K562 (cell line): ENCODE results near the gene MALAT1. TPM values are rescaled to one million over a fixed set of nuclear protein-coding genes. Genes with fewer than 3 reads are reported as not detected.

ENCODE experiments used
- DMBX1 ChIP-seq: fragments of 250-450 bp; sonication (Bioruptor Pico); IDR thresholded peaks from 2 replicates; pipeline ENCODE4 v1.8.0; 2022; ENCODE audit warnings: inconsistent platforms, mild to moderate bottlenecking, moderate library complexity, borderline replicate concordance
- ETV5 ChIP-seq: sonication (generic); formaldehyde crosslinking; IDR thresholded peaks from 2 replicates; pipeline ENCODE4 v1.4.0; 2020; ENCODE audit warnings: low read depth, mild to moderate bottlenecking, missing genetic modification reagents
- IFI16 ChIP-seq: fragments of 250-450 bp; sonication (Bioruptor Pico); IDR thresholded peaks from 2 replicates; pipeline ENCODE4 v2.1.2; 2022; ENCODE audit warnings: mild to moderate bottlenecking, inconsistent platforms
- PCBP1 ChIP-seq: fragments of 200-400 bp; formaldehyde crosslinking; IDR thresholded peaks from 2 replicates; pipeline ENCODE4 v1.6.1; 2018; ENCODE audit warnings: mild to moderate bottlenecking, low read depth, low read length; ENCODE audit not compliant: poor library complexity, severe bottlenecking
- PRPF4 ChIP-seq: fragments of 200-400 bp; formaldehyde crosslinking; IDR thresholded peaks from one replicate; pipeline ENCODE4 v1.6.1; 2017; ENCODE audit warnings: low read length, low read depth, mild to moderate bottlenecking; ENCODE audit not compliant: insufficient read depth, poor library complexity, severe bottlenecking
- RBM22 ChIP-seq: fragments of 200-400 bp; formaldehyde crosslinking; IDR thresholded peaks from 2 replicates; pipeline ENCODE4 v1.6.1; 2018; ENCODE audit warnings: low read length, low read depth; ENCODE audit not compliant: poor library complexity, severe bottlenecking
- ZNF140 ChIP-seq: fragments of 250-450 bp; sonication (Bioruptor Pico); IDR thresholded peaks from 2 replicates; pipeline ENCODE4 v1.8.0; 2021; ENCODE audit warnings: moderate library complexity, mild to moderate bottlenecking, inconsistent platforms
- ZNF165 ChIP-seq: fragments of 250-450 bp; sonication (Bioruptor Pico); IDR thresholded peaks from 2 replicates; pipeline ENCODE4 v1.4.0; 2020; ENCODE audit warnings: borderline replicate concordance
- ZNF354B ChIP-seq: fragments of 250-450 bp; sonication (Bioruptor Pico); IDR thresholded peaks from 2 replicates; pipeline ENCODE4 v1.4.0; 2020
- ZSCAN32 ChIP-seq: fragments of 450-650 bp; formaldehyde crosslinking; IDR thresholded peaks from 2 replicates; pipeline ENCODE4 v1.4.0; 2020; ENCODE audit warnings: mild to moderate bottlenecking, moderate library complexity
- polyA plus RNA-seq, 8 experiments: library from polyadenylated mRNA; depleted of rRNA in 4 of 8; stranded (reverse) in 5 of 8; unstranded in 3 of 8; fragments of >200 nt; fragmentation: Nextera tagmentation in 2 of 8; fragmentation: Illumina TruSeq in 1 of 8; extraction: Ambion mirVana in 2 of 8; extraction: Trizol in 1 of 8; gene quantifications; 2 replicates each; pipeline versions ENCODE4 v1.2.1 to v1.2.3, GENCODE V29; 2011 to 2014; ENCODE audit warnings: inconsistent platforms in 1 of 8, missing spikeins in 1 of 8
- total RNA-seq, 7 experiments: library from RNA; depleted of rRNA in 6 of 7; stranded (reverse); fragments of >200 nt in 6 of 7; fragmentation: Illumina TruSeq in 2 of 7; extraction: Trizol in 2 of 7; gene quantifications; 2 replicates each; pipeline versions ENCODE4 v1.2.1 to v1.2.3, GENCODE V29; 2011 to 2021; ENCODE audit warnings: low replicate concordance in 1 of 7
- TF ChIP-seq, protein P1 (sequence below): fragments of 450-650 bp; formaldehyde crosslinking; IDR thresholded peaks from 2 replicates; pipeline ENCODE4 v1.4.0; 2020; ENCODE audit warnings: mild to moderate bottlenecking, moderate library complexity
- TF ChIP-seq, protein P2 (sequence below): fragments of 200-400 bp; formaldehyde crosslinking; IDR thresholded peaks from 2 replicates; pipeline ENCODE4 v1.6.1; 2017; ENCODE audit warnings: mild to moderate bottlenecking, low read depth, low read length, moderate library complexity
- TF ChIP-seq, protein P3 (sequence below): sonication (generic); formaldehyde crosslinking; IDR thresholded peaks from 2 replicates; pipeline ENCODE4 v1.8.1; 2023; ENCODE audit warnings: mild to moderate bottlenecking, missing genetic modification reagents
- TF ChIP-seq, protein P4 (sequence below): sonication (generic); formaldehyde crosslinking; IDR thresholded peaks from 2 replicates; pipeline ENCODE4 v1.8.1; 2023; ENCODE audit warnings: mild to moderate bottlenecking, missing genetic modification reagents
- TF ChIP-seq, protein P5 (sequence below), 2 experiments: fragments of 450-650 bp; conservative IDR thresholded peaks; 2 replicates each; pipeline ENCODE4 v1.6.1; 2017; ENCODE audit warnings: mild to moderate bottlenecking in 2 of 2, moderate library complexity in 2 of 2

The MALAT1 gene
- total and polyA plus RNA-seq, 9 of the 15 experiments (the other 6 are each of a cell fraction or from before 2014, with no cell fraction given), result 363 to 8,715 (median 2,351) TPM

DNA sequence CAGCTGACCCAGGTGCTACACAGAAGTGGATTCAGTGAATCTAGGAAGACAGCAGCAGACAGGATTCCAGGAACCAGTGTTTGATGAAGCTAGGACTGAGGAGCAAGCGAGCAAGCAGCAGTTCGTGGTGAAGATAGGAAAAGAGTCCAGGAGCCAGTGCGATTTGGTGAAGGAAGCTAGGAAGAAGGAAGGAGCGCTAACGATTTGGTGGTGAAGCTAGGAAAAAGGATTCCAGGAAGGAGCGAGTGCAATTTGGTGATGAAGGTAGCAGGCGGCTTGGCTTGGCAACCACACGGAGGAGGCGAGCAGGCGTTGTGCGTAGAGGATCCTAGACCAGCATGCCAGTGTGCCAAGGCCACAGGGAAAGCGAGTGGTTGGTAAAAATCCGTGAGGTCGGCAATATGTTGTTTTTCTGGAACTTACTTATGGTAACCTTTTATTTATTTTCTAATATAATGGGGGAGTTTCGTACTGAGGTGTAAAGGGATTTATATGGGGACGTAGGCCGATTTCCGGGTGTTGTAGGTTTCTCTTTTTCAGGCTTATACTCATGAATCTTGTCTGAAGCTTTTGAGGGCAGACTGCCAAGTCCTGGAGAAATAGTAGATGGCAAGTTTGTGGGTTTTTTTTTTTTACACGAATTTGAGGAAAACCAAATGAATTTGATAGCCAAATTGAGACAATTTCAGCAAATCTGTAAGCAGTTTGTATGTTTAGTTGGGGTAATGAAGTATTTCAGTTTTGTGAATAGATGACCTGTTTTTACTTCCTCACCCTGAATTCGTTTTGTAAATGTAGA, 1.7 kb downstream of the MALAT1 start (continued):
- TF ChIP-seq, protein P1, sequence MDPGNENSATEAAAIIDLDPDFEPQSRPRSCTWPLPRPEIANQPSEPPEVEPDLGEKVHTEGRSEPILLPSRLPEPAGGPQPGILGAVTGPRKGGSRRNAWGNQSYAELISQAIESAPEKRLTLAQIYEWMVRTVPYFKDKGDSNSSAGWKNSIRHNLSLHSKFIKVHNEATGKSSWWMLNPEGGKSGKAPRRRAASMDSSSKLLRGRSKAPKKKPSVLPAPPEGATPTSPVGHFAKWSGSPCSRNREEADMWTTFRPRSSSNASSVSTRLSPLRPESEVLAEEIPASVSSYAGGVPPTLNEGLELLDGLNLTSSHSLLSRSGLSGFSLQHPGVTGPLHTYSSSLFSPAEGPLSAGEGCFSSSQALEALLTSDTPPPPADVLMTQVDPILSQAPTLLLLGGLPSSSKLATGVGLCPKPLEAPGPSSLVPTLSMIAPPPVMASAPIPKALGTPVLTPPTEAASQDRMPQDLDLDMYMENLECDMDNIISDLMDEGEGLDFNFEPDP (CRISPR knock-in tag), result 0 out of 2 replicates have a peak, but pooled peaks have one; percentile 59
- TF ChIP-seq, protein P2, sequence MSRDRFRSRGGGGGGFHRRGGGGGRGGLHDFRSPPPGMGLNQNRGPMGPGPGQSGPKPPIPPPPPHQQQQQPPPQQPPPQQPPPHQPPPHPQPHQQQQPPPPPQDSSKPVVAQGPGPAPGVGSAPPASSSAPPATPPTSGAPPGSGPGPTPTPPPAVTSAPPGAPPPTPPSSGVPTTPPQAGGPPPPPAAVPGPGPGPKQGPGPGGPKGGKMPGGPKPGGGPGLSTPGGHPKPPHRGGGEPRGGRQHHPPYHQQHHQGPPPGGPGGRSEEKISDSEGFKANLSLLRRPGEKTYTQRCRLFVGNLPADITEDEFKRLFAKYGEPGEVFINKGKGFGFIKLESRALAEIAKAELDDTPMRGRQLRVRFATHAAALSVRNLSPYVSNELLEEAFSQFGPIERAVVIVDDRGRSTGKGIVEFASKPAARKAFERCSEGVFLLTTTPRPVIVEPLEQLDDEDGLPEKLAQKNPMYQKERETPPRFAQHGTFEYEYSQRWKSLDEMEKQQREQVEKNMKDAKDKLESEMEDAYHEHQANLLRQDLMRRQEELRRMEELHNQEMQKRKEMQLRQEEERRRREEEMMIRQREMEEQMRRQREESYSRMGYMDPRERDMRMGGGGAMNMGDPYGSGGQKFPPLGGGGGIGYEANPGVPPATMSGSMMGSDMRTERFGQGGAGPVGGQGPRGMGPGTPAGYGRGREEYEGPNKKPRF, result no peak
- TF ChIP-seq ZNF354B (CRISPR knock-in tag) (peak; percentile 20), ETV5 (0 out of 2 replicates have a peak, but pooled peaks have one; percentile 64), ZSCAN32 (CRISPR knock-in tag) (0 out of 2 replicates have a peak, but pooled peaks have one; percentile 11), ZNF140 (0 out of 2 replicates have a peak, but pooled peaks have one; percentile 35), PCBP1 (peak; percentile 55), DMBX1 (peak; percentile 65; the same call in 1 of the 2 replicates), ZNF165 (no peak), PRPF4 (peak; percentile 84), IFI16 (no peak), RBM22 (peak; percentile 99)
- TF ChIP-seq, protein P3, sequence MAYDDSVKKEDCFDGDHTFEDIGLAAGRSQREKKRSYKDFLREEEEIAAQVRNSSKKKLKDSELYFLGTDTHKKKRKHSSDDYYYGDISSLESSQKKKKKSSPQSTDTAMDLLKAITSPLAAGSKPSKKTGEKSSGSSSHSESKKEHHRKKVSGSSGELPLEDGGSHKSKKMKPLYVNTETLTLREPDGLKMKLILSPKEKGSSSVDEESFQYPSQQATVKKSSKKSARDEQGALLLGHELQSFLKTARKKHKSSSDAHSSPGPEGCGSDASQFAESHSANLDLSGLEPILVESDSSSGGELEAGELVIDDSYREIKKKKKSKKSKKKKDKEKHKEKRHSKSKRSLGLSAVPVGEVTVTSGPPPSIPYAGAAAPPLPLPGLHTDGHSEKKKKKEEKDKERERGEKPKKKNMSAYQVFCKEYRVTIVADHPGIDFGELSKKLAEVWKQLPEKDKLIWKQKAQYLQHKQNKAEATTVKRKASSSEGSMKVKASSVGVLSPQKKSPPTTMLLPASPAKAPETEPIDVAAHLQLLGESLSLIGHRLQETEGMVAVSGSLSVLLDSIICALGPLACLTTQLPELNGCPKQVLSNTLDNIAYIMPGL (CRISPR knock-in tag), result 0 out of 2 replicates have a peak, but pooled peaks have one; percentile 12
- TF ChIP-seq, protein P4, sequence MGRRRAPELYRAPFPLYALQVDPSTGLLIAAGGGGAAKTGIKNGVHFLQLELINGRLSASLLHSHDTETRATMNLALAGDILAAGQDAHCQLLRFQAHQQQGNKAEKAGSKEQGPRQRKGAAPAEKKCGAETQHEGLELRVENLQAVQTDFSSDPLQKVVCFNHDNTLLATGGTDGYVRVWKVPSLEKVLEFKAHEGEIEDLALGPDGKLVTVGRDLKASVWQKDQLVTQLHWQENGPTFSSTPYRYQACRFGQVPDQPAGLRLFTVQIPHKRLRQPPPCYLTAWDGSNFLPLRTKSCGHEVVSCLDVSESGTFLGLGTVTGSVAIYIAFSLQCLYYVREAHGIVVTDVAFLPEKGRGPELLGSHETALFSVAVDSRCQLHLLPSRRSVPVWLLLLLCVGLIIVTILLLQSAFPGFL (CRISPR knock-in tag), result 0 out of 2 replicates have a peak, but pooled peaks have one; percentile 79
- TF ChIP-seq, protein P5, sequence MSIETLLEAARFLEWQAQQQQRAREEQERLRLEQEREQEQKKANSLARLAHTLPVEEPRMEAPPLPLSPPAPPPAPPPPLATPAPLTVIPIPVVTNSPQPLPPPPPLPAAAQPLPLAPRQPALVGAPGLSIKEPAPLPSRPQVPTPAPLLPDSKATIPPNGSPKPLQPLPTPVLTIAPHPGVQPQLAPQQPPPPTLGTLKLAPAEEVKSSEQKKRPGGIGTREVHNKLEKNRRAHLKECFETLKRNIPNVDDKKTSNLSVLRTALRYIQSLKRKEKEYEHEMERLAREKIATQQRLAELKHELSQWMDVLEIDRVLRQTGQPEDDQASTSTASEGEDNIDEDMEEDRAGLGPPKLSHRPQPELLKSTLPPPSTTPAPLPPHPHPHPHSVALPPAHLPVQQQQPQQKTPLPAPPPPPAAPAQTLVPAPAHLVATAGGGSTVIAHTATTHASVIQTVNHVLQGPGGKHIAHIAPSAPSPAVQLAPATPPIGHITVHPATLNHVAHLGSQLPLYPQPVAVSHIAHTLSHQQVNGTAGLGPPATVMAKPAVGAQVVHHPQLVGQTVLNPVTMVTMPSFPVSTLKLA (conservative IDR thresholded peaks at IDR 0.05), result peak in 1 of 2 experiments; percentile 15; a peak in 1 of 4 replicates
